ENCODE measurements around the gene TUBAL3.

GRCh38 chr10:5424751-5425150 lies 20.1 kb upstream of the TUBAL3 start:
- TF ChIP-seq ZNF274 (IDR thresholded peaks at IDR 0.05; ENCODE audit: low read depth, low read length) (no peak), YY1 (IDR thresholded peaks at IDR 0.05; ENCODE audit: insufficient read depth, insufficient read length) (no peak), SUZ12 (IDR thresholded peaks at IDR 0.05; ENCODE audit: extremely low read depth, insufficient read depth, insufficient read length) (no peak)
